Stimulated activated CD4-positive, alpha-beta T cell treated with anti-CD3 and anti-CD28 coated beads, Interleukin-4, amount 100 ng/mL, for 24 hours (primary cell): Measurements from ENCODE around the gene SNAP25.

ENCODE experiments used
- DNase-seq: peaks from one replicate; pipeline ENCODE4 v3.0.0-alpha.2; 2020

SNAP25 gene

DNA sequence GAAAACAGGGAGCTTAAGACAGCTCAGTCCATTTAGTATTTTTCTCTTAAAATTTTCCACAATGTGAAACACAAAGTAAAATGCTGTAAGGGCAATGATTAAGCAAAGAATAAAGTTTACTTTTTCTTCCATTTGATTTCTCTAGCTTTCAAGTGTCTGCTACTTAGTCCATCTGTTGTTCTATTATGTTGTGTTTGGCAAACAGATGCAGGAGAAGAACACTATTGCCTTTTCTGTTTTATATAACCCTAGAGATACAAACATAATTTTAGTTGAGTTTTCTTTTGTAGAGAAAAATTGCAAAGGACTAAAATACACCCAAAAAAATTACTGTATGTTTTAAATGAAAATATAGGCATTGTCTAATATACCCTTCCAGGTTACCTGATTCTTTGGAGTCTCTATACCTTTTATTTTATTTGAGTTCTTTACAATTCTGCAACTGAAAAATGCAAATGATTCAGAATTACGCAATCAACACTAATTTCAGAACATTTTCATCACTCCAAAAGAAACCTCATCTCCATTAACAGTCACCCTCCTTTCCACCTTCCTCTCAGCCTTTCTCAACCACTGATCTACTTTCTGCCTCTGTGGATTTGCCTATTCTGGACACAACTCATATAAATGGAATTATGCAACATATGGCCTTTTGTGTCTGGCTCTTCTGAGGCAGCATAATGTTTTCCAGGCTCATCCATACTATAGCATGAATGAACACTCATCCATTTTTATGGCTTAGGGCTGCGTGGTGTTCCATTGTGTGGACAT is 118.5 kb downstream of the SNAP25 start:
- DNase-seq: no peak

DNA sequence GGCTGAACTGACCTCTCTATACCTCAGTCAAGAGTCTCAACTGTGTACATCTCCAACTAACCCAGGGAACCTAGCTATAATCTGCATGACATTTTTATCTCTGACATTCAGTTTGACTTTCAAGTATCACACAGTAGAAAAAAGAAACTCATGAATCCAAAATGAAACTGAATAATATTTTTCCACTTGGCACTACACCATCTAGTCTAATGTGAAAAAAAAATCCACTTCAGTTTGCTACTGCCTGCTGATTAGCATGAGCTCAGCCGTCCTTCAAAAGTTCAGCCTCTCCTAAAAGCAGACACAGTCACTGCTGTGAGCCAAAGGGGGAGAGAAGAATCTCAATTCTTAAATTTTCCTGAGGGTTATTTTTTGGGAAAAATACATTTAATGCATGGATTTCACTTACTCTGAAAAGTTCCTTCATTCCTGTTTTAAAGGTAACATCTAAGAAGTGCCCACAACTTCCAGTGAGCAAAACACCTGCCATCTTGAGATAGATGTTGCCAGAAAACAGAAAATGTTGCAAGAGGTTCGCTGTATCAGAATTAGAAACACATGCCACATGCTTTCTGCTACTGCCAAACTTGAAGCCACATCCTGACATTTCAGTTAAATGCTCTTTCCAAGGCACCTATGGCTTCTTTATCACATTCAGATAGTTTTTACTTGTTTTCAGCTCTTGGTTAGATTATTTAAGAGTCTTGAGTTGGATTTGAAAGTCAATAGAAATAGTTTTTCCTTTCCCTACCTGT is 120.0 kb downstream of the SNAP25 start:
- no peak for DNase-seq

DNA sequence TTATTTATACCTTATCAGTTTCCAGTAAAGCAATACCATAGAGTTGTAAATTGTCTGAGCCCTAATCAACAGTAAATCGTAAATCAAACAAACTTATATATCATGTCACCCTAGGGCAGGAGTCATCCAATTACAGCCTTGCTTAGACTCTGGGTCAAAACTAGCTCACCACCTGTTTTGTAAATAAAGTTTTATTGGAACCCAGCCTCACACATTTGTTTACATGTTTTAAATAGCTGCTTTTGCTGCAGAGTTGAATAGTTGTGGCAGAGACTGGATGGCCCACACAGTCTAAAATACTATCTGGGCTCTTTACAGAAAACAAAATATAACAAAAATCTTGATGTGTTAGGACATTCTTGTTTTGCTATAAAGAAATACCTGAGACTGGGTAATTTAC is 121.0 kb downstream of the SNAP25 start:
- DNase-seq: no peak

DNA sequence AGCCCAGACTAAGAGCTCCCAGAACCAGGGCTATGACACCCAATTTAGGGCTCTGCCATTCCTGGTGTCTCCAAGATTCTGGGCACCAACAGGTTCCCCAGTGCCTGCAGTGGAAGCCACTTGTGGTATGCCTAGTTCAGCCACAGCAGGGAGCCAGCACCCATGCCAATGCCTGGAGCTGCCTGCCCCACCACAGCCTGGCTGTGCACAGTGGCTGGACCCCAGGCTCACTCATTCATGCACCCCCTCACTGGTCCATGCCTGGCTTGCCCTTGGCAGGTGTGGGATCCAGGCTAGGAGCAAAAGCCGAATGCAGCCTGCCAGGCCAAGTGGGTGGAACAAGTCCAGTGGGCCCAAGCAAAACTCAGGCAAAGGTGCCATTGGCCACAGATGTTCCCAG is 123.5 kb downstream of the SNAP25 start:
- no peak for DNase-seq

DNA sequence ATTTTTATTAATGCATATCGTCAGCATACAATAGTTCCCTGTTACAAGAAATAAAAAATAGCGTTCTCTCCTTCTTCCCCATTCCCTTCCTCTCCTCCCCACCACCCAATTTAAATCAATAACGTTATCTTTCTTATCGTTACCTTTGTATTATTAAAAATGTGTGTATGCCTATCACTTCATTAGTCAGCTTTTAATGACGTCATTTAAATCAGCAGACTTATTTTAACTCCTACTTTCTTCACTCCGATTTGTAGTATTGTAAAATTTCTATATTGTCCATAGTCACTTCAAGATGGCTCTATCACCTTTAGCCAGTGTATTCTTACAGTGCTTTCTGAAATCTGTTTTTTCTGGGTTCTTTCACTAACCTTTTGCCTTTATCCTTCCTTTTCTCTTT is 126.3 kb downstream of the SNAP25 start:
- DNase-seq: no peak

DNA sequence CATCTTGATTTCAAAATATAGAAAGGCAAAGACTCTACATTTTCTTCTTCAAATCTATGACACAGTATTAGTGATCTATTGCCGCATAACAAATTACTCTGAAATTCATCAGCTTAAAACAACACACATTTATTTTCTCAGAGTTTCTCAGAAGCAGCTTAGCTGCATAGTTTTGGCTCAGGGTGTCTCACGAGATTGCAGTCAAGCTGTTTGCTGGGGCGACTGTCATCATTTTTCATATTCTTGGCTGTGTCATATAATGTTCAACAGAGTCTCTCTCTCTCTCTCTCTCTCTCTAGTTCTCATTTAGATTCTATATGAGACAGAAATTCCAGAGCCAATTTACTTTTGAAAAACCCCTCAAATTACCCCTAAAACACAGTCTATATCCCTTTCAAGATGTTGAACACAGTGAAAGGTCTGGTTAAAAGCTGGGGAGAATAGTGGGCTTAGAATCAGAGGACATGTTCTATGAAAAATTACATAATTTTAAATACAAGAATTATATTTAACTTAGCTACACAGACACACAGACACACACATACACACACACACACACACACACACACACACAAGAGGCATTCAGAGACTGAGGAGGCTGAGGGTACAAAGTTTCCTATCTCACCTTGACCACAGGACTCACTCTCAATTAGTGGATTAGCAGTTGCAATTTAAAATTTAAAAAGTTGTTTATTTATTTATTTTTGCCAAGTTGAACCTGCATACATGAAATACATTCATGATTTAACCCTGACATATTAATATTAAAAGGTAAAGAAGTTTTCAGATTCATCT is 128.7 kb downstream of the SNAP25 start:
- DNase-seq: no peak

DNA sequence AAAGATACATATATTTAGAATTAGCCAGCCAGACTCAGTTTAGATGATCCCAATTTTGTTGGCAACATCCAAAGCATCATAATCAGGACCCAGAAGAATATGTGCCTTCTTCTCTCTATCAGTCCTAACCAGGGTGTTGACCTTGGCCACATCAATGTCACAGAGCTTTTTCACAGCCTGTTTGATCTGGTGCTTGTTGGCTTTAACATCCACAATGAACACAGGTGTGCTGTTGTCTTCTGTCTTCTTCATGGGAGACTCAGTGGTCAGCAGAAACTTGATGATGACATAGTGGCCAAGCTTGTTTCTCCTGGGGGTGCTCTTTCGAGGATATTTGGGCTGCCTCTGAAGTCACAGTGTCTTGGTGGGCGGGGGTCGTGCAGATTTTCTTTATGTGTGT is 130.5 kb downstream of the SNAP25 start:
- DNase-seq: no peak

DNA sequence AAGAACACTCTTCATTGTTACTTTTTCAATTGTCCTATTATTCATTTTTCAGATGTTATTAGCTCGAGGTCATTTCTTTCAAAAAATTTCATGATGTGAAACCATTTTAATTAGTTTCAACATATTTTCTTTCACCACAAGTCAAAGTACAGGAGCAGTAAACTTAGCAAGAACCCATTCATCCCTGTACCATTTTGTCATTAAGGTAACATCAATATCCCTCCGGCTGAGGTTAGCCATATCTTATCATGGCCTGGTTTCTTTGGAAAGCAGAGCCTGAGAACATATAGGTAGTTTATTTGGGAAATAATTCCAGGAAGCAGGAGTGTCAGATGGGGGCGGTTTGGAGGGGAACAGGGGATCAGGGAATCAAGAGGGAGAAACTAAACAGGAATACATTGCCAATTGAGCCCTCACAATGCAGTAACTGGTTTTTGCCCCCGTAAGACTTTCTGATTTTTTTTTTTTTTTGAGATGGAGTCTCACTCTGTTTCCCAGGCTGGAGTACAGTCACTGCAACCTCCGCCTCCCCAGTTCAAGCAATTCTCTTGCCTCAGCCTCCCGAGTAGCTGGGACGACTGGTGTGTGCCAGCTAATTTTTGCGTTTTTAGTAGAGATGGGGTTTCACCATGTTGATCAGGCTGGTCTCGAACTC is 131.7 kb downstream of the SNAP25 start:
- no peak for DNase-seq

DNA sequence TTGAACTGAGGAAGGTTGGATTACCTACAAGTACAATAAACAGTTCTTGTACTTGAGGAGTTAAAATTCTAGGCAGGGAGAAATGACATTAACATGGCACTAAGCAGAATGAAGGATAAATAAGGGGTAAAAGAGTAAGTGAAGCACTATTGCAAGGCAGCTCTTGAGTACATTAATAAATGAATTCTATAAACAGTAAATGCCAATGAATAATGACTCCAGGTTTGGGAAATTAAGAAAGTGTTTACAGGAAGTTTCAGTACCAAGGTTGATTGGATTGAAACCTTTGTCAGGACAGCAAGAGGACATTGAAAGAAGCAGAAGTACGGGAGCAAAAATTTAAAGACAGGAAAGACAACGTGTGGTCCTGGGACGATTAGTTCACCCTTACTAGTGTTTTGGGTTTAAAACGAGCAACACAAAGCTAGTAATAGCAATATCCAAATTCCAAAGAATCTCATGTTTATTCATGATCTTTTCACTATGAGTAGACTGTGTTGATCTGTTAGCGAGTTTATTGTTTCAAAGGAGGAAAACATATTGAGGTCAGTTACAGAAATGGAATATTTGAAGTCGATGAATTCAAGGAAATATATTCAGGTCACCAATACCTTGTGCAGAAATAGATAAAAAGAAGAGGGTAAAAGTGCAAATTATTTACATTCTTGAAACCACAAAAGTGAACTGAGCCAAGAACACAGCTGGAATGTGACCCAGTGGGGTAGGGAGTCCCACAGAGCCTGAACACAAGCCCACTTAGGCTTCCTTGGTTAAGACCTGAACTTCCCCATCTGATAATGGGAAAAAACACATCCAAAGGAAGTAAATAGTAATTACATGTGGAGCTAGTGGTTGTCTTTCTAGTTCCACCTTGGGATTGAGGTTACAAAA is 134.5 kb downstream of the SNAP25 start:
- DNase-seq: no peak

DNA sequence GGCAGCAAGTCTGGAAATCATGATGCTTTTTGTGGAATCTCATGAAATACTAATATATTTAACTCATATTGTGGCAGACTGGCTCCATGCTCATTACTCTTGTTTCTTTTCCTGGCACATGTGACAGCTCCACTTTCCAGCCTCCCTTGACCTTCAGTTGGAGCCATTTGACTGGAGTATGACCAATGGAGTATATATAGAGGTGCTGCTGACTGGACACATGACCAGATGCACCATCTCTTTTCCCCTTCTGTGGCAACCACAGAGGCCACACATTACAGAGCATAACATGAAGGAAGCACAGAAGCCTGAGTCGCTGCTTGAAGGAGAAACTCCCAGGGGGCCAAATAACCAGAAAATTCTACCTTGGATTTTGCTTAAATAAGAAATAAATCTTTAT is 138.0 kb downstream of the SNAP25 start:
- no peak for DNase-seq
